CD4-positive, alpha-beta T cell treated with Interleukin-4 for 4 hours (primary cell): ENCODE results near the gene PSPC1.
"Not testable (repeated sequence)": the region's sequence is repeated elsewhere in the genome, so short reads cannot be mapped to it uniquely, and the experiment has no call there.

Experiments
- DNase-seq: peaks from one replicate; pipeline ENCODE4 v3.0.0-alpha.2; 2020

Gene PSPC1

GRCh38 chr13:19782727-19783682 lies at the start of gene PSPC1:
Gene PSPC1, minus strand, starts transcription at chr13:19782945. Its CDS starts 188 bp downstream, at chr13:19782757.
- DNase-seq, result peak; percentile 96

- no peak for DNase-seq
Measured at GRCh38 chr13:19822673-19823072, 39.9 kb upstream of the PSPC1 start.

GRCh38 chr13:19818223-19818842 lies 35.6 kb upstream of the PSPC1 start:
- no peak for DNase-seq

GRCh38 chr13:19817510-19818158 lies 34.9 kb upstream of the PSPC1 start:
- DNase-seq, result no peak

GRCh38 chr13:19817106-19817505 lies 34.4 kb upstream of the PSPC1 start:
- DNase-seq, result no peak

- not testable (repeated sequence) for DNase-seq
Measured at GRCh38 chr13:19815842-19816241, 33.1 kb upstream of the PSPC1 start.

GRCh38 chr13:19810996-19811881 lies 28.5 kb upstream of the PSPC1 start:
- no peak for DNase-seq

GRCh38 chr13:19810151-19810550 lies 27.4 kb upstream of the PSPC1 start:
- DNase-seq, result no peak

- DNase-seq, result no peak
Measured at GRCh38 chr13:19805765-19806164, 23.0 kb upstream of the PSPC1 start.

- DNase-seq, result no peak
Measured at GRCh38 chr13:19795956-19796355, 13.2 kb upstream of the PSPC1 start.

GRCh38 chr13:19794631-19795030 lies 11.9 kb upstream of the PSPC1 start:
- no peak for DNase-seq

GRCh38 chr13:19791953-19792537 lies 9.3 kb upstream of the PSPC1 start:
- DNase-seq, result no peak

GRCh38 chr13:19782049-19782726 lies 557 bp downstream of the PSPC1 start:
- peak; percentile 32 for DNase-seq

- no peak for DNase-seq
Measured at GRCh38 chr13:19781526-19781925, 1.2 kb downstream of the PSPC1 start.

- DNase-seq, result peak; percentile 21
Measured at GRCh38 chr13:19780753-19781418, 1.9 kb downstream of the PSPC1 start.

- no peak for DNase-seq
Measured at GRCh38 chr13:19772306-19772705, 10.4 kb downstream of the PSPC1 start.

GRCh38 chr13:19769854-19770253 lies 12.9 kb downstream of the PSPC1 start:
- no peak for DNase-seq

GRCh38 chr13:19767966-19768365 lies 14.8 kb downstream of the PSPC1 start:
- no peak for DNase-seq

- DNase-seq, result no peak
Measured at GRCh38 chr13:19766591-19766990, 16.2 kb downstream of the PSPC1 start.

GRCh38 chr13:19764237-19764636 lies 18.5 kb downstream of the PSPC1 start:
- no peak for DNase-seq

GRCh38 chr13:19763618-19764017 lies 19.1 kb downstream of the PSPC1 start:
- no peak for DNase-seq
